HL-60 (cell line): ENCODE data around the gene SLC35A4.
A peak's percentile ranks its signal among the peaks of the same experiment; 100 is the strongest.
"Not testable (repeated sequence)": the region's sequence is repeated elsewhere in the genome, so short reads cannot be mapped to it uniquely, and the experiment has no call there.

Source experiments
- DNase-seq, 2 experiments: peaks; one replicate each; pipeline ENCODE4 v3.0.0-alpha.2; 2010 to 2020; ENCODE audit warnings: low read depth in 1 of 2, low spot score in 1 of 2
- H3K27ac ChIP-seq: fragments of 250-450 bp; sonication (Bioruptor Pico); replicated peaks from 2 replicates; pipeline ENCODE4 v1.5.1; 2020; ENCODE audit warnings: mild to moderate bottlenecking, moderate library complexity
- H3K27me3 ChIP-seq: fragments of 250-450 bp; sonication (Bioruptor Pico); 2 replicates; pipeline ENCODE4 v1.5.1; 2021; ENCODE audit warnings: mild to moderate bottlenecking, moderate library complexity; ENCODE audit not compliant: insufficient read depth, poor library complexity, severe bottlenecking
- H3K4me3 ChIP-seq: replicated peaks from 2 replicates; pipeline ENCODE4 v1.5.1; 2011; ENCODE audit warnings: mild to moderate bottlenecking, control low read depth, low read length; ENCODE audit not compliant: insufficient read depth
- GABPA ChIP-seq: IDR thresholded peaks from 2 replicates; pipeline ENCODE4 v1.6.1; 2012; ENCODE audit warnings: low read depth
- POLR2AphosphoS5 ChIP-seq: IDR thresholded peaks from 2 replicates; pipeline ENCODE4 v1.6.1; 2012; ENCODE audit warnings: low read depth
- SPI1 ChIP-seq: IDR thresholded peaks from 2 replicates; pipeline ENCODE4 v1.6.1; 2012; ENCODE audit warnings: low read depth, mild to moderate bottlenecking, borderline replicate concordance
- TF ChIP-seq, protein P1 (sequence below): IDR thresholded peaks from 2 replicates; pipeline ENCODE4 v1.6.1; 2012; ENCODE audit warnings: low read depth; ENCODE audit not compliant: insufficient replicate concordance
- TF ChIP-seq, protein P2 (sequence below): IDR thresholded peaks from one replicate; pipeline ENCODE4 v1.5.1; 2011; ENCODE audit warnings: low read length, control low read depth, inconsistent platforms; ENCODE audit not compliant: insufficient read depth

SLC35A4 gene

DNA sequence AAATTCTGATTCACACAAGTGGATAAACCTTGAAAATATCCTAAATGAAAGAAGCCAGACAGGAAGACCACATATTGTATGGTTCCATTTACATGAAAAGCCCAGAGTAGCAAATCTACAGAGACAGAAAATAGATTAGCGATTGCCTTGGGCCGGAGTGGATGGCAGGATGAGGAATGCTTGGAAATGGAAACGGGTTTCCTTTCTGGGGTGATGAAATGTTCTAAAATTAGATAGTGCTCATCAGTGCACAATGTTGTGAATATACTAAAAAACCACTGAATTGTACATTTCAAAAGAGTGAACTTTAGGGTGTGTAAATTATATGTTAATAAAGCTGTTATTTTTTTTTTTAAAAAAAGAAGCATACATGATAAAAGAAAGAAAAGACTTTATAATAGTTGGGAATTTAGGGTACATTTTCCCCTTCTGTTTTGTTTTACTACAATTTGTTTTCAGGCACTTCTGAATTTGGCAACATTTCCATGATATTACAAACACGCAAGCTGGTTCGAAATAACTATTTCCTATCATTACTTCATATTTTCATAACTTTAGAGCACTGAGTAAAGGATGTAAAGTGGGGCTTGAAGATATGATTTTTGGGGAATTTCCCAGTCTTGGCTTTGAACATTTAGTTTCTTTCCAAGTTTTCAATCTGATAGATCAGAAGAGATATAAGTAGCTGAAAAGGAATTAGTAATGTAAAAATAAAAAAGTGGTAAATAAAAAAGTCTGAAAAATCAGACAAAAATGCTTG lies 23.9 kb downstream of the SLC35A4 start:
- Histone ChIP-seq H3K27me3 (no peaks in the 10 kb centered on the region), H3K4me3 (no peak overlapping the region), H3K27ac (0 out of 2 replicates have a peak overlapping the region, but pooled peaks have one; percentile 4)
- no peak for DNase-seq
- TF ChIP-seq POLR2AphosphoS5 (no peak), SPI1 (no peak), GABPA (no peak)
- TF ChIP-seq, protein P1, sequence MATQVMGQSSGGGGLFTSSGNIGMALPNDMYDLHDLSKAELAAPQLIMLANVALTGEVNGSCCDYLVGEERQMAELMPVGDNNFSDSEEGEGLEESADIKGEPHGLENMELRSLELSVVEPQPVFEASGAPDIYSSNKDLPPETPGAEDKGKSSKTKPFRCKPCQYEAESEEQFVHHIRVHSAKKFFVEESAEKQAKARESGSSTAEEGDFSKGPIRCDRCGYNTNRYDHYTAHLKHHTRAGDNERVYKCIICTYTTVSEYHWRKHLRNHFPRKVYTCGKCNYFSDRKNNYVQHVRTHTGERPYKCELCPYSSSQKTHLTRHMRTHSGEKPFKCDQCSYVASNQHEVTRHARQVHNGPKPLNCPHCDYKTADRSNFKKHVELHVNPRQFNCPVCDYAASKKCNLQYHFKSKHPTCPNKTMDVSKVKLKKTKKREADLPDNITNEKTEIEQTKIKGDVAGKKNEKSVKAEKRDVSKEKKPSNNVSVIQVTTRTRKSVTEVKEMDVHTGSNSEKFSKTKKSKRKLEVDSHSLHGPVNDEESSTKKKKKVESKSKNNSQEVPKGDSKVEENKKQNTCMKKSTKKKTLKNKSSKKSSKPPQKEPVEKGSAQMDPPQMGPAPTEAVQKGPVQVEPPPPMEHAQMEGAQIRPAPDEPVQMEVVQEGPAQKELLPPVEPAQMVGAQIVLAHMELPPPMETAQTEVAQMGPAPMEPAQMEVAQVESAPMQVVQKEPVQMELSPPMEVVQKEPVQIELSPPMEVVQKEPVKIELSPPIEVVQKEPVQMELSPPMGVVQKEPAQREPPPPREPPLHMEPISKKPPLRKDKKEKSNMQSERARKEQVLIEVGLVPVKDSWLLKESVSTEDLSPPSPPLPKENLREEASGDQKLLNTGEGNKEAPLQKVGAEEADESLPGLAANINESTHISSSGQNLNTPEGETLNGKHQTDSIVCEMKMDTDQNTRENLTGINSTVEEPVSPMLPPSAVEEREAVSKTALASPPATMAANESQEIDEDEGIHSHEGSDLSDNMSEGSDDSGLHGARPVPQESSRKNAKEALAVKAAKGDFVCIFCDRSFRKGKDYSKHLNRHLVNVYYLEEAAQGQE: no peak
- TF ChIP-seq, protein P2, sequence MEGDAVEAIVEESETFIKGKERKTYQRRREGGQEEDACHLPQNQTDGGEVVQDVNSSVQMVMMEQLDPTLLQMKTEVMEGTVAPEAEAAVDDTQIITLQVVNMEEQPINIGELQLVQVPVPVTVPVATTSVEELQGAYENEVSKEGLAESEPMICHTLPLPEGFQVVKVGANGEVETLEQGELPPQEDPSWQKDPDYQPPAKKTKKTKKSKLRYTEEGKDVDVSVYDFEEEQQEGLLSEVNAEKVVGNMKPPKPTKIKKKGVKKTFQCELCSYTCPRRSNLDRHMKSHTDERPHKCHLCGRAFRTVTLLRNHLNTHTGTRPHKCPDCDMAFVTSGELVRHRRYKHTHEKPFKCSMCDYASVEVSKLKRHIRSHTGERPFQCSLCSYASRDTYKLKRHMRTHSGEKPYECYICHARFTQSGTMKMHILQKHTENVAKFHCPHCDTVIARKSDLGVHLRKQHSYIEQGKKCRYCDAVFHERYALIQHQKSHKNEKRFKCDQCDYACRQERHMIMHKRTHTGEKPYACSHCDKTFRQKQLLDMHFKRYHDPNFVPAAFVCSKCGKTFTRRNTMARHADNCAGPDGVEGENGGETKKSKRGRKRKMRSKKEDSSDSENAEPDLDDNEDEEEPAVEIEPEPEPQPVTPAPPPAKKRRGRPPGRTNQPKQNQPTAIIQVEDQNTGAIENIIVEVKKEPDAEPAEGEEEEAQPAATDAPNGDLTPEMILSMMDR: no peak

DNA sequence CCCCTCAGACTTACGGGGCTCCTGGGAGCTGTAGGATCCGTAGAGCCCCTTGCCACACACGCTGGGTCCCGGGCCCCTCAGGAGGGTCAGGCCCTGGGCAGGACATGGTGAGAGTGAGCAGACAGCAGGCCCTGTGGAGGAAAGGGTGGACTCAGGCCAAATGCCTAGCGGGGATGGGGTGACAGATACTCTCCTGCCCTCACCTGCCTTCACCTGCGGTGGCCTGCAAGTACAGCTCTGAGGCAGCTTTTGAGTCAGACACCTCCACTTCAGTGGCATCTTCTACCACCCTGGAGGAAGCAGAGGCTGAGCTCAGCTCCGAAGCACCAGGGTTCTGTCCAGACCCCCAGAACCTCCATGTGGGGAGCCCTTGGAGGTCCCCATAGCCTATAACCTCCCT lies 26.2 kb downstream of the SLC35A4 start:
- TF ChIP-seq POLR2AphosphoS5 (no peak), SPI1 (no peak), GABPA (no peak)
- TF ChIP-seq, protein P2: no peak
- TF ChIP-seq, protein P1: no peak
- no peaks in the 10 kb centered on the region for H3K27me3 ChIP-seq
- no peak overlapping the region for H3K27ac ChIP-seq
- no peak overlapping the region for H3K4me3 ChIP-seq
- no peak for DNase-seq

DNA sequence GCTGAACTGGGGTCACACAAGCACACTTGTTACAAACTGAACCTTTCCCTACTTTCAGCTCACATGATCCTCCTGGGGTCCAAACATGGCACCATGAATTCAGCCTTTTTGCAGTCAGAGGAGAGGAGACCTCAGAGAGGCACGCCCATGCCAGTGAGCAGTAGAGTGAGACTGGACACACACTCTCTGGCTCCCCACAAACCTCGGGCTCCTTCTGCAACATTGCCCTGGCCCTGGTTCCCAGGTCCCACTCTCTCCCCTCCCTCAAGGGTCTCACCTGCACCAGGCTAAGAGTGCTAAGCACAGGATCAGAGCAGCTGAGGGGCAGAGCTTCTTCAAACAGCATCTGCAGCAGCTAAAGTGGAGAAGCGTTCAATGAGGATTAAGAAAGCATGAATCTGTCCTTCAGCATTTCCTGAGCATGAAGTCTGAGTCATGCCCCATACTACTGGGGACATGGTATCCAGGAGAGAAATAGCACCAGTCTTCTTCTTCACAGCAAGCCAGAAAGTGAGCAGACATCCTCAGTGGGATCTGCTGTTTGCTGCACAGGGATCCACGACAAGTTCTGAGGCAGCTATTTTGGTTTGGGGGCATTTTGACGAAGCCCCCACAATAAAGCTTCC lies 27.2 kb downstream of the SLC35A4 start:
- DNase-seq: peak in 1 of 2 experiments; percentile 38
- TF ChIP-seq, protein P1: no peak
- no peak for TF ChIP-seq POLR2AphosphoS5
- TF ChIP-seq, protein P2: no peak
- TF ChIP-seq GABPA: no peak
- TF ChIP-seq SPI1: no peak
- peak overlapping the region; percentile 6; the same call in 1 of the 2 replicates for H3K27ac ChIP-seq
- H3K27me3 ChIP-seq: no peaks in the 10 kb centered on the region
- no peak overlapping the region for H3K4me3 ChIP-seq

DNA sequence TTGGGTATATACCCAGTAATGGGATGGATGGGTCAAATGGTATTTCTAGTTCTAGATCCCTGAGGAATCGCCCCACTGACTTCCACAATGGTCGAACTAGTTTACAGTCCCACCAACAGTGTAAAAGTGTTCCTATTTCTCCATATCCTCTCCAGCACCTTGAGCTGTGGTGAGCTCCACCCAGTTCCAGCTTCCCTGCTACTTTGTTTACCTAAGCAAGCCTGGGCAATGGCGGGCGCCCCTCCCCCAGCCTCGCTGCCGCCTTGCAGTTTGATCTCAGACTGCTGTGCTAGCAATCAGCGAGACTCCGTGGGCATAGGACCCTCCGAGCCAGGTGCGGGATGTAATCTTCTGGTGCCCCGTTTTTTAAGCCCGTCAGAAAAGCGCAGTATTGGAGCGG lies 28.4 kb downstream of the SLC35A4 start:
- not testable (repeated sequence) for H3K27me3 ChIP-seq, DNase-seq, H3K27ac ChIP-seq, H3K4me3 ChIP-seq
